Measurements from ENCODE around the gene F11R.
"Not testable (repeated sequence)": the region's sequence is repeated elsewhere in the genome, so short reads cannot be mapped to it uniquely, and the experiment has no call there.

The F11R gene

GRCh38 chr1:161039546-161039945 is 18.6 kb upstream of the F11R start:
- no peak for DNase-seq

DNA sequence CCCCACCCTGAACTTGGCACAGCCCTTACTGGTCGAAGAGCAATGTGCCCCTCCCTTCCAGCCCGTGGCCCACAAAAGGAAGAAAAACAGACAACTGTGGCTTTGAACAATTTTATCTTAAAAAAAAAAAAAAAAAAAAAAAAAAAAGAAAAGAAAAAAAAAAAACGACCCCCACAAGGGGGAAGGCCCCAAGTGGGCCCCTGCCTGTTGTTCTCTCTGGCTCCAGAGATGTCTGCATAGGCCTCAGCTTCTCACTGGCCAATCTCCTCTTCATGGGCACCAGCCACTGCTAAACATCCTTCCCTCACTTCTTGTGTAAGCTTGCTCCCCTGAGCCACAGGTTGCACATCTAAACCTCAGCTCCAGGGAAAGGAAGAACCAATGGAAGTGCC is 18.2 kb upstream of the F11R start:
- DNase-seq: no peak

DNA sequence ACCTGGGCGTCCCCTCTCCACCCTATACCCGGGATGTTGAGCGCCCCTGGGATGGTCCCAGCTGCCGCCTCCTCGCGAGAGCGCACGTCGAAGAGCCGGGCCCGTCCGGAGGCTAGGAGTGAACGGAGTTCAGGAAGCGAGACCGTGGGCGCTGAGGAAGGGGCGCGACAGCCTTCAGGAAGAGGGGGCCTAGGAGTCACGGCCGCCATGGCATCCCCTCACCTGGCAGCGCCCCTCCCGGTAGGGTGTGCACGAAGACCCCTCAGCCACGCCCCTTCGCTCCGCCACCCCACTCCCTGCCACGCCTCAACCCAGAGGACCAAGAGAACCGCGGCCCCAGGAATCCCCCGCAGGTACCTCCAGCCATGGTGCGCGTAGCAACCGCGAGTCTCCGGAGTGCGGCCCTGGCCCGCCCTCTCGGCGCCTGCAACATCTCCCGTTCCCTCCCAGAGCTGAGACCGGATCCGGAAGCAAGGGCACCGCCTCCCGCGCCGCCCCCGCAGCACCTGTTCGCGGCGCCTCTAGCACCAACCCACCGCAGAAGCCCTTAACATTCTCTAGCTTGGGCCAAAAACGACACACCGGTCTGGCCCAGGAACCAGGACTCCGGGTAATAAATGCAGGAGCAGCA is 17.7 kb upstream of the F11R start, which contains the start of gene TSTD1:
Gene TSTD1 (minus strand): TSS at position 442 of the 631 bp plus-strand sequence. CDS start 75 bp downstream, at position 367.
- DNase-seq: peak; percentile 82 to 84

GRCh38 chr1:161037661-161038522 is 16.9 kb upstream of the F11R start:
- DNase-seq: no peak

DNA sequence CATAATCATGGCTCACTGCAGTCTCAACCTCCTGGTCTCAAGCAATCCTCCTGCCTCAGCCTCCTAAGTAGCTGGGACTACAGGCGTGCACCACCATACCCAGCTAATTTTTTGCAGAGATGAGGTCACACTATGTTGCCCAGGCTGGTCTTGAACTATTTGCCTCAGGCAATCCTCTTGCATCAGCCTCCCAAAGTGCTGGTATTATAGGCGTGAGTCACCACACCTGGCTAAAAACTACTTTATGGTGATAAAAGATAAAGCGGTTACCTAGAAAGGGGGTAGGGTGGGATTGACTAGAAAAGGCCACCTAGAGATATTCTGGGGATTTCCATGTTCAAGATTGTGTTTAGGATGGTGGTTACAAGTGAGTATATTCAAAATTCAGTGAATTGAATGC is 12.8 kb upstream of the F11R start:
- DNase-seq: no peak

DNA sequence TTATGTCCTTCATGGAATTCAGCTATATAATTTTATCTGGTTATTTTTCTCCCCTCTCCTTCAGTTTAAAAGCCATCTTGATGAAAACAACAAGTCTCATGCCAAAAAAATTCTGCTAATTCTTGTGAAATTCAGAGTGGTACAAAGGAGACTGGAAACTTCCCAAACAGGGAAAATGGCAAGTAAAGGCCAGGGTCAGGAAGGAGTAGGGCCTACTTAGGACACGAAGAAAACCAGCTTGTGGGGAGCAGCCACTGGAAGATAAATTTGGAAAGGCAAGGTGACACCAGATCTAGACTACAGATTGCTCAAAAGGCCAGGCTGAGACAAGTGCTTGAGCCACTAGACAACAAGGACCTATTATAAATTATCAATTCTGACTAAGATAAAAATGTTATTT is 11.5 kb upstream of the F11R start:
- no peak for DNase-seq

DNA sequence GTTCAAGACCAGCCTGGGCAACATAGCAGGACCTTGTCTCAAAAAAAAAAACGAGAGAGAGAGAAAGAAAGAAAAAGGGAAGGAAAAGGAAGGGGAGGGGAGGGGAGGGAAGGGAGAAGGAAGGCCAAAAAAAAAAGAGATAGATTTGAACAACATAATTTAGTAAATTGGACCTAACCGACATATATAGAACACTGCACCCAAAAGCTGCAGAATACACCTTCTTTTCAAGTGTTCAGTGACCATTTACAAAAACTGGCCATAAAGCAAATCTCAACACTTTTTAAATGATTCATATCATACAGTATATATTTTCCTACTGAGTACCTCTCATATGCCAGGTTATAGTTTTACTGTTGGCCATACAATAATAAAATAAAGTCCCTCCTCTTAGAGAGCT is 10.9 kb upstream of the F11R start:
- no peak for DNase-seq

GRCh38 chr1:161029466-161029865 is 8.5 kb upstream of the F11R start:
- not testable (repeated sequence) for DNase-seq

DNA sequence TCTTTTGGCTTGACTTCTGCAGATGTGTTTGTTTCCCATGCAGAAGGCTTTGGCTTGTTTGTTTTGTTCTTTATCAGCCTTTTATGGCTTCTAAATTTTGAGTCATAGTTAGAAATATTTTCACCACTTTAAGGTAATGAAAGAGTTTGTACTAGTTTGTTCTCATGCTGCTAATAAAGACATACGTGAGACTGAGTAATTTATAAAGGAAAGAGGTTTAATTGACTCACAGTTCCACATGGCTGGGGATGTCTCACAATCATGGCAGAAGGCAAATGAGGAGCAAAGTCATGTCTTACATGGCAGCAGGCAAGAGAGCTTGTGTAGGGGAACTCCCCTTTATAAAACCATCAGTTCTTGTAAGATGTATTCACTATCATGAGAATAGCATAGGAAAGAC is 6.0 kb upstream of the F11R start:
- DNase-seq: not testable (repeated sequence)

GRCh38 chr1:161022432-161022831 is 1.5 kb upstream of the F11R start:
- DNase-seq: not testable (repeated sequence)

GRCh38 chr1:161021970-161022353 is 1.0 kb upstream of the F11R start:
- DNase-seq: no peak

GRCh38 chr1:161021165-161021969 is 415 bp upstream of the F11R start:
- peak; percentile 87 to 90 for DNase-seq

GRCh38 chr1:161019751-161020495 is 1.0 kb downstream of the F11R start:
- DNase-seq: no peak

DNA sequence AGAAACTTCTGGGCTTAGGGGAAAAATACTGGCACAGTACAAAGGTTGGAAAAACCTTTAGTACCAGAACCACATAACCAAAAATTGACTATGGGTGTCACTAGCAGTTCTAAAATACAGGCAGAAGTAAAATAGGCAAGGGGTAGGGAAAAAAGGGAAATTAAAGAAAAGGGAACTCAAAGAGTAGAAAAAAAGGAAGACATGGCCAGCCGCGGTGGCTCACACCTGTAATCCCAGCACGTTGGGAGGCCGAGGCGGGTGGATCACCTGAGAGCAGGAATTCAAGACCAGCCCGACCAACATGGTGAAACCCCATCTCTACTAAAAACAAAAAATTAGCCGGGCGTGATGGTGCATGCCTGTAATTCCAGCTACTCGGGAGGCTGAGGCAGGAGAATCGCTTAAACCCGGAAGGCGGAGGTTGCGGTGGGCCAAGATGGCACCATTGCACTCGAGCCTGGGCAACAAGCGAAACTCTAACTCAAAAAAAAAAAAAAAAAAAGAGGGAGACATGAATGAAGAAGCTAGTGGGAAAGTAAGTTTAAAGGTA is 1.8 kb downstream of the F11R start:
- DNase-seq: not testable (repeated sequence)

- DNase-seq: no peak
Measured at GRCh38 chr1:161018631-161018930, 2.4 kb downstream of the F11R start.

- no peak for DNase-seq
Measured at GRCh38 chr1:161017756-161018630, 3.0 kb downstream of the F11R start.

DNA sequence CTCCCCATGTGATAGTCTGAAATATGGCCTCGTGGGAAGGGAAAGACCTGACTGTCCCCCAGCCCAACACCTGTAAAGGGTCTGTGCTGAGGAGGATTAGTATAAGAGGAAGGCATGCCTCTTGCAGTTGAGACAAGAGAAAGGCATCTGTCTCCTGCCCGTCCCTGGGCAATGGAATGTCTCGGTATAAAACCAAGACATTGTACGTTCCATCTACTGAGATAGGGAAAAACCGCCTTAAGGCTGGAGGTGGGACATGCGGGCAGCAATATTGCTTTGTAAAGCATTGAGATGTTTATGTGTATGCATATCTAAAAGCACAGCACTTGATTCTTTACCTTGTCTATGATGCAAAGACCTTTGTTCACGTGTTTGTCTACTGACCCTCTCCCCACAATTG is 3.8 kb downstream of the F11R start:
- not testable (repeated sequence) for DNase-seq

DNA sequence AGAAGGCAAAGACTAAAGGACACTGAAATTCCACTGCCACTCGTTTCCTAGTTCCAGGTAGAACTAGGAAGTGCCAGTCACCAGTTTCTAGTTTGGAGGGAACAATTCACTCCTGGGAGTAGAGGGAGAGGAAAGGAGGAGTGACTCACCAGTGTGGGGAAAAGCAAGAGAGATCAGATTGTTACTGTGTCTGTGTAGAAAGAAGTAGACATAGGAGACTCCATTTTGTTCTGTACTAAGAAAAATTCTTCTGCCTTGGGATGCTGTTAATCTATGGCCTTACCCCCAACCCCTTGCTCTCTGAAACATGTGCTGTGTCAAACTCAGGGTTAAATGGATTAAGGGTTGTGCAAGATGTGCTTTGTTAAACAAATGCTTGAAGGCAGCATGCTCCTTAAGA is 4.3 kb downstream of the F11R start:
- not testable (repeated sequence) for DNase-seq

DNA sequence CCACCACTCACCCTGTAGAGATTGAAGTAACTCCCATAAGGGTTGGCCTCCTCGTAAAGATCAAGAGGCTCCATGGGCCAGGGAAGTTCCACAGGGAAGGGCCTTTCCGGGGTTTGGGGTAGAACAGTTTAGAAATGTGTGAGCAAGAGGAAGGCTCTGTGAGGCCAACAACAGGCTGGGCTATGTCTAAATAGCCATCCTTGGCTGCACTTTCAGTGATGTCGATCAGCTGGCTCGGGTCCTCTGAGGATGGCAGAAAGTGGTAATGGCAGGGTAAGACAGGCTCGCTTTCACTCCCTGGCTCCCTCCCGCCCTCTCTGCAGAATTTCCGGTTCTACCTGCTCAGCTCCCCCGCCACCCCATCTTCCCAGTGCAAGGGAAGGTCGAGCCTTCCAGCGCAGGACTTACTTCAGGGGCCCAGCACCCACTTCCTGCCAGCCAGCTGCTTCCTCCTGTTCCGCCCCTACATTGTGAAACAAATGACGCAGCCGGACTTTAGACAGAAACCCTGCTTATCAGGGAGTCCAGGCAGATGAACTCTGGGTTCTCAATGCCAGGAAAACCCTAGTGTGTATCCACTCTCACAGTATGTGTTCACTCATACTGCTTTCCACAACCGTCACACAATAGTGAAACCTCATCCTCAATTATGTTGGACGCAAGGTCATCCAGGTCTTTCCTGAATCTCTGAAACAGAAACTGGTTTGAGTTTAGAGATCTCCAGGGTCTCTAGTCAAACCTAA is 7.3 kb downstream of the F11R start:
- peak; percentile 54 to 59 for DNase-seq

- peak in 1 of 2 donors; percentile 16 for DNase-seq
Measured at GRCh38 chr1:161013131-161013487, 7.8 kb downstream of the F11R start.

- no peak for DNase-seq
Measured at GRCh38 chr1:161012420-161012819, 8.5 kb downstream of the F11R start.

Measured in activated CD4-positive, alpha-beta T cell treated with anti-CD3 and anti-CD28 coated beads for 4 hours (primary cell).